A549 (cell line): ENCODE measurements around the gene ERBB2. TPM values are rescaled to one million over a fixed set of nuclear protein-coding genes. Genes with fewer than 3 reads are reported as not detected.

Experiments used
- ATAC-seq, 2 experiments: fragments of 200-7000 bp in 1 of 2; fragments of >200 bp in 1 of 2; cut with Nextera tagmentation in 1 of 2; cut with Tn5 transposase in 1 of 2; 3 replicates each; pipeline versions ENCODE4 v1.8.0 to v1.9.1; 2018 to 2020; ENCODE audit warnings: mild to moderate bottlenecking in 1 of 2, moderate library complexity in 1 of 2
- CTCF ChIA-PET: fragments of 300-600 bp; sonication (Branson Sonifier 250); formaldehyde crosslinking; extraction: SDS; loops from one replicate; lab custom pipeline; 2021; ENCODE audit warnings: antibody characterized with exemption, inconsistent platforms; lab: Yijun Ruan, JAX
- POLR2A ChIA-PET: fragments of 350-600 bp; formaldehyde crosslinking; extraction: SDS; loops from one replicate; lab custom pipeline; 2021; ENCODE audit warnings: antibody characterized with exemption, inconsistent platforms; lab: Yijun Ruan, JAX
- DNase-seq, 2 experiments: peaks; one replicate each; pipeline versions ENCODE4 v3.0.0 to v3.0.0-alpha.2; 2011 to 2016; ENCODE audit warnings: low read depth in 1 of 2, low spot score in 1 of 2
- FAIRE-seq: peaks from 2 replicates; lab custom pipeline; 2011; peaks lifted over from hg19 to GRCh38; lab: Jason Lieb, UNC
- H3K27ac ChIP-seq, 2 experiments: fragments of >200 bp; sonication (Bioruptor Twin); formaldehyde crosslinking; 3 replicates each; pipeline ENCODE4 v1.5.1; 2016 to 2017
- H3K4me1 ChIP-seq: fragments of >200 bp; sonication (Bioruptor Twin); formaldehyde crosslinking; 3 replicates; pipeline ENCODE4 v1.6.1; 2016
- H3K4me2 ChIP-seq: fragments of >200 bp; sonication (Bioruptor Twin); formaldehyde crosslinking; 3 replicates; pipeline ENCODE4 v1.6.1; 2016
- H3K4me3 ChIP-seq: fragments of >200 bp; sonication (Bioruptor Twin); formaldehyde crosslinking; 3 replicates; pipeline ENCODE4 v1.5.1; 2016
- H3K9me3 ChIP-seq: fragments of >200 bp; sonication (Bioruptor Twin); formaldehyde crosslinking; 3 replicates; pipeline ENCODE4 v1.6.1; 2016
- CEBPB ChIP-seq, 2 experiments: fragments of >200 bp in 1 of 2; sonication (Bioruptor Twin) in 1 of 2; formaldehyde crosslinking in 1 of 2; IDR thresholded peaks; 2 replicates each; pipeline ENCODE4 v1.6.1; 2012 to 2016
- E2F6 ChIP-seq: IDR thresholded peaks from 2 replicates; pipeline ENCODE4 v1.6.1; 2012; ENCODE audit warnings: low read depth, borderline replicate concordance
- EHMT2 ChIP-seq: fragments of 200-600 bp; sonication (generic); IDR thresholded peaks from 2 replicates; pipeline ENCODE4 v1.6.1; 2016; ENCODE audit warnings: antibody characterized with exemption, low read depth, mild to moderate bottlenecking, moderate library complexity
- ELK1 ChIP-seq: fragments of 150-350 bp; IDR thresholded peaks from 2 replicates; pipeline ENCODE4 v1.6.1; 2014; ENCODE audit warnings: low read depth, mild to moderate bottlenecking, low read length
- HDAC2 ChIP-seq: fragments of 200-600 bp; sonication (generic); IDR thresholded peaks from 2 replicates; pipeline ENCODE4 v1.6.1; 2016
- HMGXB4 ChIP-seq: fragments of 250-450 bp; sonication (Bioruptor Pico); IDR thresholded peaks from 2 replicates; pipeline ENCODE4 v1.5.0; 2021; ENCODE audit warnings: mild to moderate bottlenecking, moderate library complexity, borderline replicate concordance
- HOXB13 ChIP-seq: fragments of 250-450 bp; sonication (Bioruptor Pico); IDR thresholded peaks from 2 replicates; pipeline ENCODE4 v1.5.0; 2020; ENCODE audit warnings: low read depth, mild to moderate bottlenecking, moderate library complexity
- HOXB5 ChIP-seq: fragments of 250-450 bp; sonication (Bioruptor Pico); IDR thresholded peaks from 2 replicates; pipeline ENCODE4 v1.5.0; 2020; ENCODE audit warnings: mild to moderate bottlenecking, moderate library complexity
- KDM1A ChIP-seq: fragments of 200-600 bp; sonication (generic); IDR thresholded peaks from 2 replicates; pipeline ENCODE4 v1.6.1; 2016; ENCODE audit warnings: low read depth, mild to moderate bottlenecking
- KDM5A ChIP-seq: fragments of 200-600 bp; sonication (generic); IDR thresholded peaks from 2 replicates; pipeline ENCODE4 v1.6.1; 2016; ENCODE audit warnings: antibody characterized with exemption, mild to moderate bottlenecking
- MAZ ChIP-seq: fragments of 150-350 bp; IDR thresholded peaks from 2 replicates; pipeline ENCODE4 v1.6.1; 2014; ENCODE audit warnings: antibody characterized with exemption, low read depth, low read length, borderline replicate concordance
- NR3C1 ChIP-seq: fragments of >200 bp; sonication (Bioruptor Twin); formaldehyde crosslinking; IDR thresholded peaks from 3 replicates; pipeline ENCODE4 v1.6.1; 2017
- PBX3 ChIP-seq: IDR thresholded peaks from 2 replicates; pipeline ENCODE4 v1.6.1; 2012
- POLR2A ChIP-seq: IDR thresholded peaks from 2 replicates; pipeline ENCODE4 v1.6.1; 2012; ENCODE audit warnings: mild to moderate bottlenecking, low read length
- RAD21 ChIP-seq, 2 experiments: fragments of >200 bp in 1 of 2; sonication (Bioruptor Twin) in 1 of 2; formaldehyde crosslinking in 1 of 2; IDR thresholded peaks in 1 of 2; conservative IDR thresholded peaks in 1 of 2; 2 replicates in 1 of 2; 3 replicates in 1 of 2; pipeline ENCODE4 v1.6.1; 2012 to 2018; ENCODE audit warnings: inconsistent platforms in 1 of 2
- TFCP2L1 ChIP-seq: fragments of 250-450 bp; sonication (Bioruptor Pico); IDR thresholded peaks from 2 replicates; pipeline ENCODE4 v1.5.0; 2021; ENCODE audit warnings: mild to moderate bottlenecking
- TP53 ChIP-seq: fragments of 250-450 bp; sonication (Bioruptor Pico); IDR thresholded peaks from 2 replicates; pipeline ENCODE4 v1.5.0; 2021; ENCODE audit warnings: mild to moderate bottlenecking, moderate library complexity
- USF2 ChIP-seq: fragments of 450-650 bp; IDR thresholded peaks from 2 replicates; pipeline ENCODE4 v1.6.1; 2014; ENCODE audit warnings: antibody characterized with exemption
- ZC3H11A ChIP-seq: fragments of 450-650 bp; IDR thresholded peaks from 2 replicates; pipeline ENCODE4 v1.6.1; 2014; ENCODE audit warnings: antibody characterized with exemption, mild to moderate bottlenecking
- ZNF302 ChIP-seq: fragments of 250-450 bp; sonication (Bioruptor Pico); IDR thresholded peaks from 2 replicates; pipeline ENCODE4 v1.9.0; 2021; ENCODE audit warnings: inconsistent platforms, mild to moderate bottlenecking, moderate library complexity
- WGBS: methylation state at CpG from one replicate; pipeline ENCODE4 v1.1.6; 2017; ENCODE audit errors: missing lambda C conversion rate; 5-methylcytosine and 5-hydroxymethylcytosine counted together
- polyA plus RNA-seq, 4 experiments: library from polyadenylated mRNA; depleted of rRNA in 3 of 4; stranded (reverse); fragments of >200 nt; fragmentation: RNase III in 1 of 4; extraction: RNeasy Plus Mini Kit Qiagen cat#74134 plus additional on column Dnase treatment in 1 of 4; gene quantifications; 2 replicates in 3 of 4; 3 replicates in 1 of 4; pipeline ENCODE4 v1.2.3, GENCODE V29; 2011 to 2017

Gene ERBB2
- polyA plus RNA-seq, 2 of the 4 experiments (the other 2 are of a cell fraction) = 22.4 to 32.0 TPM

- TF ChIP-seq EHMT2 = no peak
- TF ChIP-seq MAZ = no peak
- TF ChIP-seq KDM1A = no peak
Observed at GRCh38 chr17:39679521-39680192, 20.2 kb upstream of the ERBB2 start (continued).

GRCh38 chr17:39683295-39683939 lies 16.4 kb upstream of the ERBB2 start:
- CTCF ChIA-PET = interaction anchor here (0.6 to 50.7 kb wide), 4 partner anchors 11 to 47 kb away, joined by 3 to 1391 read pairs (median 127); partner anchors contain the start of genes MIEN1, PNMT, PPP1R1B and STARD3
- Histone ChIP-seq H3K4me1 (peaks cover 4% of the 10 kb centered on the region; the same call in 2 of the 3 replicates), H3K27ac (no peak overlapping the region), H3K9me3 (no peaks in the 10 kb centered on the region), H3K4me2 (no peak overlapping the region), H3K4me3 (no peak overlapping the region)
- POLR2A ChIA-PET = no interaction called here
- DNase-seq (no peak), FAIRE-seq (no peak), ATAC-seq (no peak)
- WGBS = 82% methylated on average over 9 of the region's 9 CpGs
- TF ChIP-seq TP53 (CRISPR knock-in tag) = no peak
- TF ChIP-seq KDM5A = no peak
- TF ChIP-seq RAD21 (conservative IDR thresholded peaks at IDR 0.05 in 1 of 2, IDR thresholded peaks at IDR 0.05 in 1 of 2) = no peak
- no peak for TF ChIP-seq PBX3
- no peak for TF ChIP-seq ZC3H11A
- TF ChIP-seq CEBPB (IDR thresholded peaks at IDR 0.05) = no peak
- no peak for TF ChIP-seq USF2
- TF ChIP-seq E2F6 = no peak
- TF ChIP-seq HDAC2 = no peak
- no peak for TF ChIP-seq ZNF302 (CRISPR knock-in tag)
- TF ChIP-seq HOXB13 = no peak
- no peak for TF ChIP-seq HMGXB4 (CRISPR knock-in tag)
- no peak for TF ChIP-seq POLR2A
- TF ChIP-seq ELK1 = no peak
- TF ChIP-seq TFCP2L1 = no peak
- no peak for TF ChIP-seq HOXB5 (CRISPR knock-in tag)
- no peak for TF ChIP-seq NR3C1
